GM19025 (cell line): ENCODE measurements around the gene RPGRIP1L.

ENCODE experiments used
- ATAC-seq: cut with Tn5 transposase; IDR thresholded peaks from one replicate; pipeline ENCODE4 v1.9.1; 2021; ENCODE audit warnings: mild to moderate bottlenecking, low read depth, moderate library complexity; ENCODE audit not compliant: unreplicated experiment

RPGRIP1L gene

DNA sequence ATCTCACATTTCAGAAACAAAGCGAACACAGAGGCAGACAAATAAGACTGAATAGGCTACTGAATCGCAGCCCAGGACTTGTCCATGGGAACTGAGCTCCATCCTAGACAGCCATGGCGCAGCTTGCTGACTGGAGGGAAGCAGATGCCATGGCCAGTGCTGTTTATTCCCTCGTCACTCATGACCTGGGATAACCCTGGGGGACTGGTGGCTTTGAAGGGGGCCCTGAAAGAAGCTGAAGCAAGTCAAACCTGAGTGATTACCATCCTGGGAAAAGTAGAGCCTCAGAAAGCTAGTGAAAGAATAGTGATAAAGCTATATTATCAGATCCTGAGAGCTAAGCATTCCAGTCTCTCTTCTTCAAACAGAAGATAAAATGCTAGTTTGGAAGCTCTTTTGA, 94.1 kb downstream of the RPGRIP1L start:
- no peak for ATAC-seq

DNA sequence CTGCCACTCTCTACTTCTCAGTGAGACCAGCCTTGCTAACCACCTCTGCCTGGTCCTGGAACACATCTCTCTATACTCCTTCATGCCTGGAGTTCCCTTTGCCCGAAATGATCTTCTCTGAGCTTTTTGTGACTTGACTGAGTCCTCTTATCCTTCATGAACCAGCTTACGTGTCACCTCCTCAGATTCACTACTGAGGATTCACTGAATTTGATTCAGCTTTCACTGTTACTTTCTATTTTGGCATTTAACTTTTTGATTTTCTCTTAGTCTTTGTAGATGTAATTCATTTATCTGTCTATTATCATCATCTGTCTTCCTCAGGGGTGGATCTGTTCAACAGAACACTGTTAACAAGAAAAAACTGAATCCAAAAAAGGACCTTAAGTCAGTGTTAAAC, 95.6 kb downstream of the RPGRIP1L start:
- no peak for ATAC-seq

DNA sequence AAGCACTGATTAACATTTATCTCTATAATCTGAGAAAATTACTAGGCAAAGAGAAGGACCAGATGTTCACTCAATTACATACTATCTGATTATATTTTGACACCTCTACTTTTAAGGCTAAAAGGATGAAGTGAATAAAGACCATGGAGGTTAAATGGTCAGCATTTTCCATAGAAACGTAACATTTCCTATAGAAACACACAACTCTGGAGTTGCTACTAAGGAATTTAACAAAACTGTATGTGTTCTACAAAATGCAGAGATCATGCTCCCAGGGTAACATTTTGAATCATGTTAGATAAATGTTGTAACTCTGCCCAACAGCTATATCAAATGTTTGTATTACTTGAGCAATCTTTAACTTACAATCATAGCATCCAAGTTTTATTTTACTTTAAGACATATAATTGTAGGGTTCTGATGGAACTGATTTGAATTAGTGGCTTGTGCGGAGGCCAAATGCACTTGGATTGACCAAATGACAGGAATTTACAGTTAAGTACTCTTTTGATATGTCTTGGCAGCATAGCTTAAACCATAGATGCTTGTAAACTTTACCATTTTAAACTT, 97.7 kb downstream of the RPGRIP1L start:
- no peak for ATAC-seq

DNA sequence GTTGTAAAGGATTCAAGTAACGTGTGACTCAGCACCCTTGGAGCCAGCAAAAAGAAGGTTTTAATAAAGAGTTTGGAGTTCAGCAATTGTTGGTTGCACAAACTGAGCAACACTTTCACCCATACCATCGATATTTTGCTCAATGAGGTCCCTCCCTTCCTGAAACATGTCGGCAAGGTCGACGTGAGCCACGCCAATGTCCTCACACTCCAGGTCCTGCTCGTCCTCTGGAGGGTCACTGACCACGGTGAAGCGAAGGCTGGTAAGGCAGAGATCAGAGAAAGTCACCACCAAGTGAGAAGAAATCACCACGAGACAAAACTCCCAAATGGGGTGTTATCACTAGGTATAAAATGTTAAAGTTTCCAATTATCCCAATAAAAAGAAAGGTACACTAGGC, 98.3 kb downstream of the RPGRIP1L start:
- ATAC-seq: no peak

DNA sequence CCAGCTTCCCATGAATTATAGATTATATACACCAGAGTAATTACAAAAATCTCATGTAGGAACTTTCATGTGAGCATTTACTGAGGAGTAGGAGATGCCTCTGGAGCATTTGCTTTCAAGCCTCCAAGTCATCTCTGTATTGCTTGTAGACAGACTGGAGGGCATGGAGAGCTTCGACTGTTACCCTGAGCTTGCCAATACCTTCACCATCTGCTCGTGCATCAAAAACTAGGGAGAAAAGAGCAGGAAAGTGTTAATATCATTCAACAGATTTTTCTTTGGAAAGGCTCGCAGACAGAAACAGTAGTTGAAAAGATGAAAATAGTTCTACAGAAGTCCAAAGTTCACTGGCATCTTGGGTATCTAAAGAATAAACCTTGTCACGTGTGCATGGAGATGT, 101.7 kb downstream of the RPGRIP1L start:
- ATAC-seq: no peak

DNA sequence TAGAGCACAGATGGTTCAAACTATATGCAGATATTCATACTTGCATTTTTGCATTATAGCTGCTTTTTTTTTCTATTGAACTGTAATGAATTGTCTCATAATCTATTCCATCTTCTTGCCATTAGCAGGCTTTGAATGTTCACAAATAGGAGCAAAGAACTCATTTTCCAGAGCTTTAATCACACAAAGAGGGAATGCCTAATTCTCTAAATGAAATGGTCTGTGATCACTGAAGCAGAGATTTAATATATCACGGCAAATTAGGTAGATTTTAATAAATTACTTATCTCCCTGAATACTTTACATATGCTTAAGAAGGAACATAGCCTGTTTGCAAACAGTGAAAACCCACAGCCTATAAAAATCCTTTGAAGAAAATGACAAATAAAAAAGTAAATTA, 103.0 kb downstream of the RPGRIP1L start:
- no peak for ATAC-seq

DNA sequence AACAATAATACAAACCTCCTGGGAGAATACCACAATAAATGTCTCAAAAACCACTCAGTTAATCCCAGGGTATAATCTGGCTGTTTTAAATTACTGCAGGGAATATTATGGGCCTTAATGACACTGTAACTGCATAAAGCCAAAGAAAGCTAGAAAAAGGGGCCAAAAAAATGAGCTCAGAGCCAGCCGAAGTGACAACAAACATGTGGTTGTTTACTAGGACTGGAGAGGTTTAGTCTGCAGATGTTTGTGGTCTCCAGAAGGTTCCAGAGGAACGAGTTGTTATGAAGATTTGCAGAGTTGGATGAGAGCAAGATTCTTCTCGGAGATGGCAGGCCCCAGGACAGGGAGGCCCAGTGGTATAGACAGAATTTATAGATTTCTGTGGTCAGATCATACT, 103.5 kb downstream of the RPGRIP1L start:
- no peak for ATAC-seq

DNA sequence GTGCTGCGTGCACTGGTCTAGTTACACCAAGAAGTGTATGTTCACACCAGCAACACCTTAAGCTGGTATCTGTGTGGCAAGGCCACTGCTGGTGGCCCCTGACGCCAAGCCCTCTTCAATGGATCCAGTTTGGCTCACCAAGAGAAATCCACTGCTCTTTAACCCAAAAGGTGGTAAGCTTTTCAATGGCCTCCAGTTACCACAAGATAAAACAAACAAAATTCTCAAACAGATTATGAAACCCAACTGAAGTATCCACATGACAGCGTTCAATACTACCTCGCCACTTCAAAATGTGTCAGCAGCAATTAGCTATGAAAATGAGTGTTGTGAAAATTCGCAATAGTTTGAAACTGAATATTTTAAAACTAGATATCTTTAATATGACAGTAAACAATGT, 104.1 kb downstream of the RPGRIP1L start:
- no peak for ATAC-seq

DNA sequence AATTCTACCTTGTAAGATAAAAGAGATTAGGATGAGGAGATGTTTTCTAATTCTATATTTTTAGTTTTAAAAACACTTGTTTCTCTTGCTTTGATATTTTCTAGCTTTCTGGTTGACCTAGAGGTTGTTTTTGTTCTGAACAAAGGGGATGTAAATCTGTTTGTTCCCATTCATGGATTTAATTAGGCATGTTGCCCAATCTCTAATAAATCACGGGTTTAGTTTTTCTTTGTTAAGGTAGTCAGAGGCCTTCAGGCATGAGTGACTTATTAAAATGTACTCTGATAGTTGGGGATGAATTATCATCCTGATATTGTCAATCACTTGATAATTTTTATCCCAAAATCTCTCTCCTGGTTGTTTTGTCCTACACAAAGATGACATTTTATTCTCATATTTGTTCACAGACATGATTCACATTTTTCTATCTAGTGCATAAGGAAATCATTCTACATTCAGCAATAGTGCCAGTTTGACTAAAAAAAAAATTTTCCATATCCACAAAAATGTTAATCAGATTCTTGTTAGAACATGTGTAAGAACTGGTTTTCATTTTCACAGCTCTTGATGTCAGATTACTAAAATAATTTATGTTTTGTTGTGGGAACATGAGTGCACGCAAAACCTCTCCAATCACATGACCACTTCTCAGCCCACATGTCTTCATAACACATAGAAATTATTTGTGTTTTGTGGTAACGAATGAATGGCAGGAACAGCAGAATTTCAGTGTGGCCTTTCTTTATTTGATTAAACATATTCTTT, 105.0 kb downstream of the RPGRIP1L start:
- ATAC-seq: no peak

DNA sequence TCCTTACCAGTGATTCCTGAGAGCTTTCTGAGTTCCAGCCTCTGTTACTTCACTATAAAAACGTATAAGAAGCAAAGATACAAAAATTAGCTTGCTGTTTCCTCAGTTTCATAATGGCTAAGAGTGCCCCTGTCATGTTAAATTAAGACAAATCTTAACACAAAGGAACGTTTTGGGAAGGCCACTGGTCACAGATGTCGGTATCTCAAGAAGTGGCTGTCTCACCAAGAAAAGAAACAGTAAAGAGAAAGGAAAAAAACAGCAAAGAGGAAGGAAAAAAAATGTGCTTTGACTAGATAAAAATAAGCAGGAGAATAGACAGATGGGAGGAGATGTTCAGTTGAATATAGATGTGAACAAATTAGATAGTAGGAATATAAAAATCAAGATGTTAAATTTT, 105.9 kb downstream of the RPGRIP1L start:
- no peak for ATAC-seq

DNA sequence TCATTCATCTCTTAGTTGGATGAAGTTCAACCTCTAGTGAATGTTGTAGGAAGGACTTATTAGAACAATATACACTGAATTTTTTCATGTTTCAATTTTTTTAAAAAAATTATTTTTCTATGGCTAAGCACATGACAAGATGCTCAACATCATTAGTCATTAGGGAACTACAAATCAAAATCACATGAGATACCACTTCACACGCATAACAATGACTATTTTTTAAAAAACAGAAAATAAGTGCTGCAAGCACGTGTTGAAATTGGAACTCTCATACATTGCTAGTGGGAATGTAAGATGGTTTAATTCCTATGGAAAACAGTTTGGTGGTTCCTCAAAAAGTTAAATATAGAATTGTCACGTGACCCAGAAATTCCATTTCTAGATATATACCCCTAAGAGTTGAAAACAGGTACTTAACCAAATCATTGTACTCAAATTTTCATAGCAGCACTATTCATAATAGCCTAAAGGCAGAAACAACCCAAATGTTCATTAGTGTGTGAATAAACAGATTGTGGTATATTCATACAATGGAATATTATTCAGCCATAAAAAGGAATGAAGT, 115.5 kb downstream of the RPGRIP1L start:
- ATAC-seq: no peak

DNA sequence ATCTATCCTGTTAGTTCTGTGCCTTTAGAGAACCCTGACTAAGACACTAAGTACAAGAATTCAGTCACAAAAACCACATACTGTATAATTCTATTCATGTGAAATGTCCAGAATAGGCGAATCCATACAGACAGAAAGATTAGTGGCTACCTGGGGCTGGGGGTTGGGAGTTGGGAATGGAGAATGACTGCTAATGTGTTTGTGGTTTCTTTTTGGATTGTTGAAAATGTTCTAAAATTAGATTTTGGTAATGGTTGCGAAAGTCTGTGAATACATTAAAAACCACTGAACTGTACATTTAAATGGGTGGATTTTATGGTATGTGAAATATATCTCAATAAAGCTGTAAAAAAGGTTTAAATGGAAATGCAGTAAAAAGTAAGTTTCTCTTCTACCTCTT, 120.3 kb downstream of the RPGRIP1L start:
- no peak for ATAC-seq

DNA sequence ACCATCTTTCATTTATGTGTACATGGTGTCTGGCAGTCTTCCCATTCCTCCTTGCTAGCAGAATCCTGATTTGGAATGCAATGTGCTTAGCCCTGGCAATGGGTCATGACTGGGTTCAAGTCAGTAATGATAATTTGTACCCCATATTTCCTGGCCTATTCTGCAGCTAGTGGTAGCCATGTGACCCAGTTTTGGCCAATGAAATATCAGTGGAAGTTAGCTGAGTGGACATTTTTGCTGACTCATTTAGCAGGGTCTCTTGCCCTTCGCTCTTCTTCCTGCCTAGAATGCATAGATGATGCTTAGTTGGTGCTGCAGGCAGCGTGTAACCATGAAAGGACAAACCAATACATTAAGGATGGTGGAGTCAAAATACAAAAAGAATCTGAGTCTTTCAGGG, 121.9 kb downstream of the RPGRIP1L start:
- ATAC-seq: no peak

DNA sequence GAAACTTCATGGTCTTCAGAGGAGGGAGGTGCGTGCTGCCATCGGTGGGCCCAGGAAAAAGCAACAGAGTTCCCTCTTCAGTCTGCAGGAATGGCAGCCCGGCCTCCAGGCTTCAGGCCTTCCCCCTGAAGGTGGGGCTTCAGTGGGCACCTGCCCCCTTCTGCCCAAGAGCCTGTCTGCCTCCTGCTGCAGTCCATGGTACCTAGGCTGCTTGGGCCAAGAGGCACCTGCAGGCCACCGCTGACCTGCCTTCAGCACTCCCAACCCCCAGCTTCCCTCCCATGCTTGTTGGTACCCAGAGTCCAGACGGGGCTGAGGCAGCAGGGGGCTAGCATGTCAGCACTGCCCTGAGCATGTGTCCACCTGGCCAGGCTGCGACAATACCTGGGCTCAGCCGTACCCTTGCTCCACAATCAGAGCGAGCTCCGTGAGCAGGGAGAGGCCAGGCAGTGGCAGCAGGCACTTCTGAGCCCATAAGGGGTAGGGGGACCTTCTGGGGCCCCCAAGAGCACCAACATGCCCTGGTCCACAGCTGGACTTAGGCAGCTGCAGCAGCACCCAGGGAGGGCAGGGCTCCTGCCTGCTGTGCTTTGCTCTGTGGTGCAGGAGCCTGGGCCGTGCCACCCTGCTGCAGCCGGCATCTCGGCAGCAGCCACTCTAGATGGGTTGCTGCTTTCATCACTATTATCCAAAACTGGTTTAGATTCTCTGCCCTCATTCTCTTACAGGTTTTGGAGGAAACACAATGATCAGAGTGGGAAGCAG, 123.4 kb downstream of the RPGRIP1L start:
- no peak for ATAC-seq

DNA sequence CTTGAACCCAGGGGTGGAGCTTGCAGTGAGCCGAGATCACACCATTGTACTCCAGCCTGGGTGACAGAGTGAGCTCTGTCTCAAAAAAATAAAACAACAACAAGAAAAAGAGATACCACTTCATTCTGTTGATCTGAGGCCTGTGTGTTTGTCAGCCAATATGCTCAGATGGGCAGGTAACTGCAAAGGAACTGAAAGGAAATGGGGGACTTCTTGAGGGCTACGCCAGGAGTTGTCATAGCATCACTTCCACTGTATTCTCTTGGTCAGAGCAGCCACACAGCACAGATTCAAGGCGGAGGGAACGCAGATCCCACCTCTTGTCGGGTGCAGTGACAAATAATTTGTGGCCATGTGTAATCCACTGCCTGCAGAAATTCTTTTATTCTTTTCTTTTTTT, 126.8 kb downstream of the RPGRIP1L start:
- ATAC-seq: no peak

DNA sequence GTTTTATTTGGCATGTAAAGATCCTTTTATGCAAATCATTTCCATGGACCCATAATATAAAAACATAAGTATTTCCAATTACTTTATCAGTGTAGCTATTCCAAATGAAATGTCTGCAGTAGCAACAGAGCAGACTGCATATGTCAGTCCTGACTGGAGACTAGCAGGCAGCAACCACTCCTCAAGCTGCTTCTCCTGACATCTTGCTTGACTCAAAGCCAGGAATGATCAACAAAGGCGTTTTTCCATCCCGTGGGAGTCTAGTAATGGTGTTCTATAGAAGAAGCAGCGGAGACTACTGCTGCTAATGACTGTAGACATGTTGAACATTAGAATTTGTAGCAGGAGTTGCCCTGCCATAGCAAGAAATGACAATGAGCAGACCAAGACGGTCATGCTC, 127.4 kb downstream of the RPGRIP1L start:
- ATAC-seq: no peak

DNA sequence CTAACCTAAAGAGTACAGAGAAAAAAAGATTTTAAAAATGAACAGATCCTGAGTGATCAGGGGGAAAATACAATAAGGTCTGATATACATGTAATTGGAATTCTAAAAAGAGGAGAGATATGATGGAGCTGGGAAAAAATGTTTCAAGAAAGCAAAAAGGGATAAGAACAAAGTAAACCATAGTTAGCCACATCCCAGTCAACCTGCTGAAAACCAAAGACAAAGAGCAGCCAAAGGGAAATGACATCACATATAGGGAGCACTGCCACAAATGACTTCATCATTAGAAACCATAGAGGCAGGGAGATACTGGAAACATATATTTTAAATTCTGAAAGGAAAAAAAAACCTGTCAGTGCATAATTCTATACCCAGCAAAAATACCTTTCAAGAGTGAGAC, 131.9 kb downstream of the RPGRIP1L start:
- no peak for ATAC-seq

DNA sequence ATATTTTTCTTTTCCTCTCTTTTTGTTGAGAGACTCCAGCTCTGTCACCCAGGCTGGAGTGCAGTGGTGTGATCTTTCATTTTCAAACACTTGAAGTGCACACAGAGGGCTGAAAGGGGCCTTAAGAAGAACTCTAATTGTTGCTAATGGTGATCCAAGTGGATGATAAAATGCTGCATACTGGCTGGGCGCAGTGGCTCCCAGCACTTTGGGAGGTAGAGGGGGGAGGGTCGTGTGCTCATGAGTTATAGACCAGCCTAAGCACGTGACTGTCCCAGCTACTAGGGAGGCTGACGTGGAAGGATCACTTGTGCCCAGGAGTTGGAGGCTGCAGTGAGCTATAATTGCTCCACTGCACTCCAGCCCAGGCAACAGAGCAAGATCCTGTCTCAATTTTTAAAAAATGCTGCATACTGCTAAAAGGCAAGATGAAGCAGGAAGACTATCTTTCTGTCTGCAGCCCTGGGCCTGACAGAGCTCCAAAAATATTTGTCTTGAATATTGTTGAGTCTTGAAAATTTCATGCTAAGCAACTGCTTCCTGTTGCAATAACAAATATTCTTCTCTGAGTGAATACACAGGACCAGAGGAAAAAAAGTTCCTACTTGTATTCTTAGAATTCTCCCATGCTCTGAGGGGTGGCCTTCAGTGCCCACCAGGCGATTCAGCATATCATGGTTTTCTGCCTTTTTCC, 137.0 kb downstream of the RPGRIP1L start:
- no peak for ATAC-seq

DNA sequence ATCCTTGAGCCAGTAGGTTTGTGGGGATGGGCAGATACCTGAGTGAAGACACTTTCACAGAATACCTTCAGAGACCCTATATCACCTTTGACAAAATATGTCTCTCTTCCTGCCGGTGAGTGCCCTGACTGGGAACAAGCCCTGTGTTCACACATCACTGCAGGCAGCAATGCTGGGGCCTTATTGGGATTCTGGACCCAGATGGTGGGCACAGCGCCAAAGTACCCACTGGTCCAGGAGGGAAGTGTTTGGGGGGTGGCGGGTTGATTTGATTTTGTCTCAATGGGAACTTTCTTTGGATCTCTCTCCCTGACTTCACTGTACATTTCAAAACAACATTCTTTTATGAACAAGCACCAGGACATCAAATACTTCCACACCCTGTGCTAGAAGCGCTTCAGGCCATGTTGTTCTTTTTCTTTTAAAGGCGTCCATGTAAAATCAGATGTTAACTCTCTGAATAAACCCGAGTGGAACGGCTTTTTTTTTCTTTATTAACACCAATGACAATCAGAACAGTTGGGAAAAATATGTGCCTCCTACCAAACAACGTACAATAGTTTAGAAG, 138.3 kb downstream of the RPGRIP1L start:
- ATAC-seq: no peak

DNA sequence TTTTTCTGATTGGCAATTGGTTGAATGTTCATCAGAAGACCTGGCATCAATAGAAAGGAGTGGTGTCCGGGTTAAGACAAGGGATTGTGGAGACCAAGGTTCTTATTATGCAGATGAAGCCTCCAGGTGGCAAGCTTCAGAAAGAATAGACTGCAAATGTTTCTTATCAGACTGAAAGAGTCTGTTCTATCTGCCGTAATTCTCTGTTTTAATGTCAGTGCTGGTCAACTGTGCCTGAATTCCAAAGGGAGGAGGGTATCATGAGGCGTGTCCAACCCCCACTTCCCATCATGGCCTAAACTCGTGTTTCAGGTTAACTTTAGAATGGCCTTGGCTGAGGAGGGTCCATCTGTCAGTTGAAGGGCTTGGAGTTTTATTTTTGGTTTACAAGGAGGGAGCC, 140.2 kb downstream of the RPGRIP1L start:
- ATAC-seq: no peak
